ENCODE results near the gene ATP5F1E.

GRCh38 chr20:59031564-59032022 lies 542 bp downstream of the ATP5F1E start:
- no peak for TF ChIP-seq CTCF (conservative IDR thresholded peaks at IDR 0.05; ENCODE audit: low read length)
- no peak for TF ChIP-seq EZH2phosphoT487 (IDR thresholded peaks at IDR 0.05; ENCODE audit: borderline replicate concordance)
